Endothelial cell of umbilical vein (primary cell): Measurements from ENCODE around the gene IGSF5. TPM values are rescaled to one million over a fixed set of nuclear protein-coding genes. Genes with fewer than 3 reads are reported as not detected.

ENCODE experiments used
- BruUV-seq: library from RNA; stranded (reverse); fragments of 400-500 nt; replicated peaks from 2 replicates; lab custom pipeline; 2021; lab: Mats Ljungman, UMichigan
- CTCF ChIA-PET: fragments of 300-600, 350-600 bp; sonication (Branson Sonifier 250); formaldehyde crosslinking; loops from one replicate; lab custom pipeline; 2021; ENCODE audit warnings: antibody characterized with exemption, inconsistent platforms; lab: Charles Lee
- POLR2A ChIA-PET: fragments of 300-600, 350-600 bp; sonication (Branson Sonifier 250); formaldehyde crosslinking; loops from one replicate; lab custom pipeline; 2021; ENCODE audit warnings: antibody characterized with exemption, inconsistent platforms; lab: Charles Lee
- DNase-seq: peaks from one replicate; pipeline ENCODE4 v3.0.0-alpha.2; 2011; ENCODE audit warnings: low read depth, low spot score
- FAIRE-seq: peaks from 2 replicates; lab custom pipeline; 2011; peaks lifted over from hg19 to GRCh38; lab: Jason Lieb, UNC
- H2AFZ ChIP-seq: 2 replicates; pipeline ENCODE4 v1.6.0; 2012; ENCODE audit warnings: low read depth, low read length, control low read depth, inconsistent platforms
- H3K27ac ChIP-seq: 2 replicates; pipeline ENCODE4 v1.5.1; 2011; ENCODE audit warnings: low read depth, mild to moderate bottlenecking, control low read depth, low read length, moderate library complexity; ENCODE audit not compliant: insufficient read depth
- H3K27me3 ChIP-seq, 2 experiments: 2 replicates each; pipeline versions ENCODE4 v1.6.0 to v1.6.1; 2011; ENCODE audit warnings: low read length in 2 of 2, mixed read lengths in 1 of 2; ENCODE audit not compliant: control insufficient read depth in 2 of 2, insufficient read depth in 2 of 2
- H3K36me3 ChIP-seq, 2 experiments: 2 replicates in 1 of 2; 3 replicates in 1 of 2; pipeline ENCODE4 v1.5.1; 2011; ENCODE audit warnings: low read length in 2 of 2, mild to moderate bottlenecking in 1 of 2, moderate library complexity in 1 of 2; ENCODE audit not compliant: control insufficient read depth in 2 of 2, insufficient read depth in 2 of 2; ENCODE audit errors: extremely low read depth in 1 of 2
- H3K4me1 ChIP-seq: 3 replicates; pipeline ENCODE4 v1.5.1; 2011; ENCODE audit warnings: mild to moderate bottlenecking, low read length; ENCODE audit not compliant: control insufficient read depth, insufficient read depth; ENCODE audit errors: extremely low read depth
- H3K4me2 ChIP-seq: 2 replicates; pipeline ENCODE4 v1.6.1; 2011; ENCODE audit warnings: low read length, control low read depth, mixed read lengths; ENCODE audit not compliant: insufficient read depth
- H3K4me3 ChIP-seq, 3 experiments: fragments of 200-600 bp in 1 of 3; sonication (generic), shearing (Covaris generic) in 1 of 3; replicated peaks in 1 of 3; 2 replicates each; pipeline ENCODE4 v1.5.1; 2011 to 2016; ENCODE audit warnings: control low read depth in 3 of 3, low read length in 3 of 3, mild to moderate bottlenecking in 2 of 3, inconsistent platforms in 1 of 3, low read depth in 1 of 3, moderate library complexity in 1 of 3; ENCODE audit not compliant: insufficient read depth in 1 of 3
- H3K79me2 ChIP-seq: 2 replicates; pipeline ENCODE4 v1.6.0; 2012; ENCODE audit warnings: low read length, inconsistent platforms; ENCODE audit not compliant: control insufficient read depth, insufficient read depth
- H3K9ac ChIP-seq: replicated peaks from 2 replicates; pipeline ENCODE3; 2011; ENCODE audit warnings: low read length, control low read depth; ENCODE audit not compliant: insufficient read depth; ENCODE audit errors: extremely low read depth
- H3K9me1 ChIP-seq: replicated peaks from 3 replicates; pipeline ENCODE4 v1.6.0; 2011; ENCODE audit warnings: mild to moderate bottlenecking, low read length; ENCODE audit not compliant: control insufficient read depth, insufficient read depth; ENCODE audit errors: extremely low read depth
- H3K9me3 ChIP-seq: replicated peaks from 2 replicates; pipeline ENCODE4 v1.5.1; 2012; ENCODE audit warnings: low read length, inconsistent platforms; ENCODE audit not compliant: control insufficient read depth, insufficient read depth
- H4K20me1 ChIP-seq: replicated peaks from 2 replicates; pipeline ENCODE3; 2011; ENCODE audit warnings: mild to moderate bottlenecking, low read length; ENCODE audit not compliant: control insufficient read depth, insufficient read depth; ENCODE audit errors: extremely low read depth
- CTCF ChIP-seq, 2 donors: IDR thresholded peaks; 1 replicate in 1 of 2; 2 replicates in 1 of 2; pipeline ENCODE4 v1.5.1; 2011; ENCODE audit warnings: low read length in 2 of 2, mild to moderate bottlenecking in 2 of 2, moderate library complexity in 2 of 2, control low read depth in 1 of 2, inconsistent platforms in 1 of 2, low read depth in 1 of 2; ENCODE audit not compliant: insufficient read depth in 1 of 2; ENCODE audit errors: extremely low read depth in 1 of 2
- EZH2 ChIP-seq: IDR thresholded peaks from 2 replicates; pipeline ENCODE4 v1.6.1; 2012; ENCODE audit warnings: borderline replicate concordance, low read depth, mild to moderate bottlenecking, moderate library complexity, low read length, inconsistent platforms; ENCODE audit not compliant: severe bottlenecking
- FOS ChIP-seq: IDR thresholded peaks from 2 replicates; pipeline ENCODE4 v1.6.1; 2011; ENCODE audit warnings: mild to moderate bottlenecking, low read length, moderate library complexity, borderline replicate concordance; ENCODE audit not compliant: insufficient read depth
- GATA2 ChIP-seq: IDR thresholded peaks from 2 replicates; pipeline ENCODE4 v1.7.0; 2011; ENCODE audit warnings: low read depth, mild to moderate bottlenecking, moderate library complexity, mixed read lengths, low read length; ENCODE audit not compliant: insufficient read length, insufficient read depth
- JUN ChIP-seq: IDR thresholded peaks from 2 replicates; pipeline ENCODE4 v1.6.1; 2011; ENCODE audit warnings: borderline replicate concordance, low read depth; ENCODE audit not compliant: insufficient read length, insufficient read depth
- MAX ChIP-seq: IDR thresholded peaks from 2 replicates; pipeline ENCODE4 v1.6.1; 2011; ENCODE audit not compliant: insufficient read depth, insufficient read length
- MYC ChIP-seq: IDR thresholded peaks from one replicate; pipeline ENCODE4 v1.6.1; 2011; ENCODE audit warnings: mild to moderate bottlenecking, low read depth, low read length
- POLR2A ChIP-seq: IDR thresholded peaks from 2 replicates; pipeline ENCODE4 v1.6.1; 2012; ENCODE audit warnings: low read depth, mild to moderate bottlenecking, control low read depth, low read length
- POLR2AphosphoS5 ChIP-seq: IDR thresholded peaks from 2 replicates; pipeline ENCODE4 v1.6.1; 2012; ENCODE audit warnings: low read depth, mild to moderate bottlenecking, control low read depth, low read length, moderate library complexity; ENCODE audit not compliant: insufficient read depth
- dilution Hi-C: fragments of 300-500 bp; cut with MboI; formaldehyde crosslinking; loops from one replicate; pipeline ENCODE4 v1.15.0; 2019; ENCODE audit warnings: low sequenced_read_pairs; ENCODE audit not compliant: extremely low pct_ligation_motif_present
- intact Hi-C: fragments of 100-400 bp; cut with micrococcal nuclease; formaldehyde crosslinking; loops from one replicate; pipeline ENCODE4 v1.10.0; 2022
- polyA plus RNA-seq, 4 experiments: library from polyadenylated mRNA; depleted of rRNA in 3 of 4; stranded (reverse) in 3 of 4; unstranded in 1 of 4; fragments of >200 nt; gene quantifications; 2 replicates each; pipeline versions ENCODE4 v1.2.1 to v1.2.3, GENCODE V29; 2011 to 2012; ENCODE audit warnings: missing spikeins in 1 of 4
- total RNA-seq: library from RNA; stranded (reverse); gene quantifications from 2 replicates; pipeline ENCODE4 v1.2.3, GENCODE V29; 2021

Gene IGSF5
- total and polyA plus RNA-seq, 2 donors (not counting 3 experiments of a cell fraction or from before 2014, with no cell fraction given), result not detected

GRCh38 chr21:39800311-39800710, 55.3 kb downstream of the IGSF5 start:
- intact Hi-C loops, result no loop called here
- dilution Hi-C loops, result no loop called here
- Histone ChIP-seq H3K27ac (no peak overlapping the region), H3K4me2 (no peak overlapping the region), H3K9me3 (no peaks in the 10 kb centered on the region), H2AFZ (no peak overlapping the region), H3K4me3 (no peak overlapping the region), H3K9me1 (no peaks in the 10 kb centered on the region), H3K27me3 (no peaks in the 10 kb centered on the region), H3K4me1 (no peaks in the 10 kb centered on the region), H3K79me2 (no peaks in the 10 kb centered on the region), H3K36me3 (no peaks in the 10 kb centered on the region), H4K20me1 (no peaks in the 10 kb centered on the region), H3K9ac (no peak overlapping the region)
- ChIA-PET CTCF (no interaction called here), POLR2A (no interaction called here)
- DNase-seq (no peak), FAIRE-seq (no peak)
- no TSS peak for BruUV-seq
- no peak for TF ChIP-seq POLR2A
- no peak for TF ChIP-seq EZH2
- TF ChIP-seq FOS, result no peak
- TF ChIP-seq MYC, result no peak
- TF ChIP-seq POLR2AphosphoS5, result no peak
- no peak for TF ChIP-seq CTCF (IDR thresholded peaks at IDR 0.05; ENCODE audit: extremely low read depth in 1 of 2, insufficient read depth in 1 of 2, low read depth in 1 of 2, low read length in 2 of 2)
- no peak for TF ChIP-seq JUN
- no peak for TF ChIP-seq GATA2
- TF ChIP-seq MAX, result no peak
